MG63 (cell line): Measurements from ENCODE around the gene RGSL1. TPM values are rescaled to one million over a fixed set of nuclear protein-coding genes. Genes with fewer than 3 reads are reported as not detected.
"Not testable (repeated sequence)": the region's sequence is repeated elsewhere in the genome, so short reads cannot be mapped to it uniquely, and the experiment has no call there.

Source experiments
- DNase-seq: peaks from one replicate; pipeline ENCODE4 v3.0.0-alpha.2; 2020
- H3K27me3 ChIP-seq: fragments of 250-450 bp; sonication (Bioruptor Pico); 2 replicates; pipeline ENCODE4 v1.5.1; 2020; ENCODE audit warnings: mild to moderate bottlenecking, moderate library complexity
- H3K36me3 ChIP-seq: fragments of 250-450 bp; sonication (Bioruptor Pico); 2 replicates; pipeline ENCODE4 v1.5.1; 2020; ENCODE audit warnings: mild to moderate bottlenecking, moderate library complexity
- H3K4me3 ChIP-seq: fragments of 250-450 bp; sonication (Bioruptor Pico); 2 replicates; pipeline ENCODE4 v1.5.1; 2020; ENCODE audit warnings: mild to moderate bottlenecking, moderate library complexity
- H3K9me3 ChIP-seq: fragments of 250-450 bp; sonication (Bioruptor Pico); 2 replicates; pipeline ENCODE4 v1.5.1; 2020; ENCODE audit warnings: mild to moderate bottlenecking, moderate library complexity
- total RNA-seq: library from RNA; depleted of rRNA; stranded (reverse); fragments of >200 nt; shearing (Covaris generic); gene quantifications from 2 replicates; pipeline ENCODE4 v1.2.3, GENCODE V29; 2014; ENCODE audit warnings: low replicate concordance

Gene RGSL1
- total RNA-seq, 1 experiment from 2014 or later: not detected

- Histone ChIP-seq H3K4me3 (no peak overlapping the region), H3K36me3 (no peaks in the 10 kb centered on the region), H3K9me3 (no peaks in the 10 kb centered on the region), H3K27me3 (no peaks in the 10 kb centered on the region)
- DNase-seq: no peak
Measured at GRCh38 chr1:182433580-182433979, 16.4 kb upstream of the RGSL1 start.

DNA sequence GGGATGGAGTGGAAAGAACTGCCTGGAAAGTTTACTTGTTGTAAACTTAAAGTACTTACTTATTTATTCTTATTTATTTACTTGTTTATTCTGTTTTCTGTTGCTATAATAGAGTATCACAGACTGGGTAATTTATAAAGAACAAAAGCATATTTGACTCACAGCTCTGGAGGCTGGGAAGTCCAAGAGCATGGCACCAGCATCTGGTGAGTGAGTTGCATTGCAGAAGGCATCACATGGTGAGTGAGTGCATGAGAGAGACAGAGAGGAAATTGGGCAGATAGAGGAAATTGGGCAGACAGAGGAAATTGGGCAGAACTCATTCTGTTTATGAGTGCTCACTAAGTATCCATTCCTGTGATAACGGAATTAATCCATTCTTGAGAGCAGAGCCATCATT is 11.6 kb upstream of the RGSL1 start:
- H3K27me3 ChIP-seq: no peaks in the 10 kb centered on the region
- no peaks in the 10 kb centered on the region for H3K36me3 ChIP-seq
- H3K9me3 ChIP-seq: no peaks in the 10 kb centered on the region
- no peak for DNase-seq
- H3K4me3 ChIP-seq: no peak overlapping the region

- H3K4me3 ChIP-seq: no peak overlapping the region
- DNase-seq: no peak
- no peaks in the 10 kb centered on the region for H3K9me3 ChIP-seq
- H3K27me3 ChIP-seq: no peaks in the 10 kb centered on the region
- H3K36me3 ChIP-seq: no peaks in the 10 kb centered on the region
Measured at GRCh38 chr1:182441719-182442118, 8.2 kb upstream of the RGSL1 start.

DNA sequence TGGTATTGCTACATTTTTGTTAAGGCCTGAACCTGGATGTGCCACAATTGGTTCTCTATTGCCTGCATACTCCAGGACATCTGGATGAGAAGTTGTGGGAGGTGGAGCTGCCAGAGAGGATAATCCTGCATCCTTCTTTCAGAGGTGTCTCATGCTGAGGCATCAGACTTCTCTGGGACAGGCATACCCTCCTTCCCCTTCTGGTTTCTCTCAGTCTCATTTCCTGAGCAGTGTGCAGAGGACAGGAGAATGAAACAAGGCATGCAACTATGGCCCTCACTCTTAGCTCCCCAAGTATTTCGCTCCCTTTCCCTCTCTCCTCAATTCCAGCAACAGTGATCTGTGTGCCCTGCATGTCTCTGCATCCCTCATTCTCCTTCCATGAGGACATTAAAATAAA is 7.6 kb upstream of the RGSL1 start:
- Histone ChIP-seq H3K27me3 (no peaks in the 10 kb centered on the region), H3K36me3 (no peaks in the 10 kb centered on the region), H3K9me3 (no peaks in the 10 kb centered on the region), H3K4me3 (no peak overlapping the region)
- no peak for DNase-seq

GRCh38 chr1:182444497-182444896 is 5.4 kb upstream of the RGSL1 start:
- Histone ChIP-seq H3K9me3 (no peaks in the 10 kb centered on the region), H3K36me3 (no peaks in the 10 kb centered on the region), H3K4me3 (no peak overlapping the region), H3K27me3 (0 out of 2 replicates have a peak, but pooled peaks cover 2% of the 10 kb centered on the region)
- DNase-seq: no peak

- H3K9me3 ChIP-seq: no peaks in the 10 kb centered on the region
- 0 out of 2 replicates have a peak, but pooled peaks cover 2% of the 10 kb centered on the region for H3K27me3 ChIP-seq
- DNase-seq: no peak
- H3K36me3 ChIP-seq: no peaks in the 10 kb centered on the region
- no peak overlapping the region for H3K4me3 ChIP-seq
Measured at GRCh38 chr1:182446033-182446669, 3.8 kb upstream of the RGSL1 start.

DNA sequence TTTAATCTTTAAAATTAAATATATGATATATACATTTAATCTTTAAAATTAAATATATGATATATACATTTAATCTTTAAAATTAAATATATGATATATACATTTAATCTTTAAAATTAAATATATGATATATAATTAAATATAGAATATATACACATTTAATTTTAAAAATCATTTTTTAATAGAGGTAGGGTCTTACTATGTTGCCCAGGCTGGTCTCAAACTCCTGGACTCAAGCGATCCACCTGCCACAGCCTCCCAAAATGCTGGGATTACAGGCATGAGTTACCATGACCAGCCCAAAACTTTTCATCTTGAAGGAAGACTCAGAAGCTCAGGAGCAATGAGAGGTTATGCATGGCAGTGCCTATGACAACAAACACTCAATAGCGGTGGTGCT is 2.8 kb upstream of the RGSL1 start:
- H3K27me3 ChIP-seq, DNase-seq, H3K4me3 ChIP-seq, H3K9me3 ChIP-seq, H3K36me3 ChIP-seq: not testable (repeated sequence)

GRCh38 chr1:182447660-182448059 is 2.3 kb upstream of the RGSL1 start:
- no peak for DNase-seq

GRCh38 chr1:182453631-182454030 is 3.7 kb downstream of the RGSL1 start:
- Histone ChIP-seq H3K27me3 (peaks cover 9% of the 10 kb centered on the region; the same call in 1 of the 2 replicates), H3K9me3 (no peaks in the 10 kb centered on the region), H3K36me3 (no peaks in the 10 kb centered on the region), H3K4me3 (no peak overlapping the region)
- no peak for DNase-seq

More at GRCh38 chr1:182447660-182448059, 2.3 kb upstream of the RGSL1 start:
- Histone ChIP-seq H3K36me3 (no peaks in the 10 kb centered on the region), H3K4me3 (no peak overlapping the region), H3K9me3 (no peaks in the 10 kb centered on the region), H3K27me3 (0 out of 2 replicates have a peak, but pooled peaks cover 2% of the 10 kb centered on the region)

GRCh38 chr1:182457844-182458243 is 7.9 kb downstream of the RGSL1 start:
- no peaks in the 10 kb centered on the region for H3K9me3 ChIP-seq

GRCh38 chr1:182459949-182460348 is 10.0 kb downstream of the RGSL1 start:
- Histone ChIP-seq H3K27me3 (peaks cover 3% of the 10 kb centered on the region; the same call in 1 of the 2 replicates), H3K36me3 (no peaks in the 10 kb centered on the region), H3K9me3 (peaks cover 7% of the 10 kb centered on the region), H3K4me3 (no peak overlapping the region)
- DNase-seq: no peak

More at GRCh38 chr1:182457844-182458243, 7.9 kb downstream of the RGSL1 start:
- no peak for DNase-seq
- Histone ChIP-seq H3K4me3 (no peak overlapping the region), H3K27me3 (peaks cover 10% of the 10 kb centered on the region), H3K36me3 (no peaks in the 10 kb centered on the region)

GRCh38 chr1:182460550-182460951 is 10.6 kb downstream of the RGSL1 start:
- peaks cover 8% of the 10 kb centered on the region for H3K9me3 ChIP-seq
- DNase-seq: no peak
- H3K36me3 ChIP-seq: no peaks in the 10 kb centered on the region

GRCh38 chr1:182473556-182473955 is 23.6 kb downstream of the RGSL1 start:
- Histone ChIP-seq H3K27me3 (peaks cover 8% of the 10 kb centered on the region), H3K9me3 (no peaks in the 10 kb centered on the region; the same call in 1 of the 2 replicates), H3K36me3 (no peaks in the 10 kb centered on the region), H3K4me3 (no peak overlapping the region)
- no peak for DNase-seq

More at GRCh38 chr1:182460550-182460951, 10.6 kb downstream of the RGSL1 start:
- H3K4me3 ChIP-seq: no peak overlapping the region
- peaks cover 3% of the 10 kb centered on the region; the same call in 1 of the 2 replicates for H3K27me3 ChIP-seq

DNA sequence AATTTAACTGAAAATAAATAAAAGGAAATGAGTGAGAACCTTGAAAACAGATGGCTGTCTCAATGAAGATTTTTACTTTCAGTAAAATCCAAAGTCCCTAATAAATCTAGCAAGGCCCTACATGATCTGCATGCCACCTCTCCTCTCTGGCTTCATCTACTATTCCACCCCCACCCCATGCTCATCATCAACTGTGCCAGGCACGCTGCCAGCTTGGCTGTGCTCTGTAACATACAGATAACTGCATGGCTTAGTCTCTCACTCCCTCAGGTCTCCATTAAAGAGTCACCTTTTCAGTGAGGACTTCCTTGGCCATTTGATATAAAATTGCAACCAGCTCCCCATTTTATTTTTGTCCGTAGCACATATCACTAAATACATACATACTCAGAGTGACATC is 26.7 kb downstream of the RGSL1 start:
- Histone ChIP-seq H3K36me3 (no peaks in the 10 kb centered on the region), H3K9me3 (no peaks in the 10 kb centered on the region; the same call in 1 of the 2 replicates), H3K27me3 (peaks cover 4% of the 10 kb centered on the region), H3K4me3 (no peak overlapping the region)
- no peak for DNase-seq

DNA sequence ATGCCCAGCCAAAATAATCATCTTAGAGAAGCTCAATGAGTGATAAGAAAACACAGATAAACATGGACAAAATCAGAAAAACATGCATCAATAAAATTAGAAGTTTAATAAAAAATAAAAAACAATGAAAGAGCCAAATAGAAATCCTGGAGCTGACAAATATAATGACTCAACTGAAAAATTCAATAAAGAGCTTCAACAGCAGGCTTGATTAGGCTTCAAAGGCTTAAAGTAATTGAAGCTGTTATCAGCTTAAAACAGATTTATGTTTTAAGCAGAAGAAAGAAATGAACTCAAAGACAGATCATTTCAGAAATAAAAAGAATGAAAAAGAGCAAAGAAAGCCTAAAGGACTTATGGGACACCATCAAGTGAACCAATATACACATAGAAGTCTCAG is 28.3 kb downstream of the RGSL1 start:
- Histone ChIP-seq H3K36me3 (no peaks in the 10 kb centered on the region), H3K9me3 (no peaks in the 10 kb centered on the region; the same call in 1 of the 2 replicates), H3K4me3 (no peak overlapping the region), H3K27me3 (peaks cover 4% of the 10 kb centered on the region; the same call in 1 of the 2 replicates)
- no peak for DNase-seq

DNA sequence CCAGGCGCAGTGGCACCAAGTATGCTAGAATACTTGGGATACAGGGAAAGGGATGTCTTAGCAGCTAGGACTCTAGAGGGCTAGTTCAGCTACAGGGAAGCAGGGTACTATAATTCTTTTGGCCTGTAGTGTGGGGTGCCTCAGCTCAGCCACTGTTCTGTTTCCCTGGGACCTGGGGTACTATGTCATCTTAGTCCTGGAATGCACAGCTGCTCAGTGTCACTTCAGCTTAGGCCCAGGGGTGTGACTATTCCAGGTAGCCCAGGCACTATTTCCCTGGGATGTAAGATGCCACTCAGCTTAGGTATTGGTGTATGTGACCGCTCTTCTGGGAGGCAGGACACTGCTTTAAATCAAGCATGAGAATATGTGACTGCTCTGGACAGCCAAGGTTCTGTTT is 34.1 kb downstream of the RGSL1 start:
- H3K4me3 ChIP-seq: no peak overlapping the region
- H3K36me3 ChIP-seq: no peaks in the 10 kb centered on the region
- H3K9me3 ChIP-seq: no peaks in the 10 kb centered on the region; the same call in 1 of the 2 replicates
- peaks cover 5% of the 10 kb centered on the region; the same call in 1 of the 2 replicates for H3K27me3 ChIP-seq
- no peak for DNase-seq

DNA sequence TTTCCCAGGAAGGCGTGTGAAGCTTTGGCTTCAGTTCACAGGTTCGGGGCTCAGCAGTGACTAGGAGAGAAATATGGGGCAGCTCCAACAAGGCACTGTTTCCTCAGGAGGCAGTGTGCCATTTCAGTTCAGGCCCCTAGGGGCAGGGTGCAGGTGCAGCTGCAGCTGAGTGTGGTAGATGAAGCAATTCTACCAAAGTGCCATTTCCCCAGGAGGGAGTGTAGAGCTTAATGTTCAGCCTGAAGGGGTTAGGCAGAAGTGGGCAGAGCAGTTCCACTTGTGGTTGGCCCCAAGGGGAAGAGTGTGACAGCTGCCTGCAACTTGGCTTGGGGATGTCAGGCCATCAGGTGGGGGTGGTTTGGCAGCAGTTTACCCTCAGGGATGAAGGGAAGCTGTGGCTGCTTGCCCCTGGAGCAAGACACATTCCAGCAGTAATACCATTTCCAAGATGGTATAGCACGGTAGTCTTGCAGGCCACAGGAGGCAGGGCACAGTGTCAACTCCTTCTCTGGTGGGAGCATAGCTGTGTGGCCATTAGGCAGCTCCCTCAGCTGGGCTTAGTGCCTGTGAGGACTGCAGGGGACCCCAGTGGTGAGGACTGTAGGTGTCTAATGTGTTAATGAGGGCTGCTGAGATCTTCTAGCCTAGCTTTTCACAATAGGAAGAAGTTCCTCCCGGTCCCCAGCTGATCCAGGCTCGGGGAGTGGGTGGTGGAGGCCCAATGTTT is 34.7 kb downstream of the RGSL1 start:
- Histone ChIP-seq H3K4me3 (no peak overlapping the region), H3K36me3 (no peaks in the 10 kb centered on the region), H3K9me3 (no peaks in the 10 kb centered on the region), H3K27me3 (peaks cover 7% of the 10 kb centered on the region; the same call in 1 of the 2 replicates)
- DNase-seq: no peak
